HG02678 (cell line): Measurements from ENCODE around the gene FASTKD2.
"Not testable (repeated sequence)": the region's sequence is repeated elsewhere in the genome, so short reads cannot be mapped to it uniquely, and the experiment has no call there.

ENCODE experiments used
- ATAC-seq: cut with Tn5 transposase; IDR thresholded peaks from one replicate; pipeline ENCODE4 v1.9.1; 2021; ENCODE audit warnings: mild to moderate bottlenecking, moderate library complexity; ENCODE audit not compliant: unreplicated experiment

Gene FASTKD2

GRCh38 chr2:206790311-206790935 is 25.0 kb downstream of the FASTKD2 start:
- ATAC-seq = no peak

- ATAC-seq = no peak
Observed at GRCh38 chr2:206792645-206793044, 27.2 kb downstream of the FASTKD2 start.

- no peak for ATAC-seq
Observed at GRCh38 chr2:206797376-206797775, 32.0 kb downstream of the FASTKD2 start.

GRCh38 chr2:206798000-206798399 is 32.6 kb downstream of the FASTKD2 start:
- peak; percentile 69 for ATAC-seq

- no peak for ATAC-seq
Observed at GRCh38 chr2:206799083-206799482, 33.7 kb downstream of the FASTKD2 start.

GRCh38 chr2:206800506-206801417 is 35.4 kb downstream of the FASTKD2 start:
- peak; percentile 53 for ATAC-seq

- no peak for ATAC-seq
Observed at GRCh38 chr2:206801418-206802189, 36.2 kb downstream of the FASTKD2 start.

- no peak for ATAC-seq
Observed at GRCh38 chr2:206802654-206803514, 37.5 kb downstream of the FASTKD2 start.

GRCh38 chr2:206804326-206804725 is 38.9 kb downstream of the FASTKD2 start:
- no peak for ATAC-seq

- ATAC-seq = no peak
Observed at GRCh38 chr2:206805887-206806607, 40.6 kb downstream of the FASTKD2 start.

- not testable (repeated sequence) for ATAC-seq
Observed at GRCh38 chr2:206807624-206808023, 42.2 kb downstream of the FASTKD2 start.

- not testable (repeated sequence) for ATAC-seq
Observed at GRCh38 chr2:206812471-206812870, 47.1 kb downstream of the FASTKD2 start.

- no peak for ATAC-seq
Observed at GRCh38 chr2:206814498-206814897, 49.1 kb downstream of the FASTKD2 start.

GRCh38 chr2:206820807-206821206 is 55.4 kb downstream of the FASTKD2 start:
- ATAC-seq = no peak

GRCh38 chr2:206823178-206823577 is 57.8 kb downstream of the FASTKD2 start:
- no peak for ATAC-seq

- no peak for ATAC-seq
Observed at GRCh38 chr2:206824087-206824618, 58.7 kb downstream of the FASTKD2 start.

GRCh38 chr2:206824993-206825392 is 59.6 kb downstream of the FASTKD2 start:
- ATAC-seq = no peak

- no peak for ATAC-seq
Observed at GRCh38 chr2:206831442-206831995, 66.1 kb downstream of the FASTKD2 start.

- ATAC-seq = no peak
Observed at GRCh38 chr2:206832873-206833272, 67.5 kb downstream of the FASTKD2 start.
